Measurements from ENCODE around the gene SEZ6L. TPM values are rescaled to one million over a fixed set of nuclear protein-coding genes. Genes with fewer than 3 reads are reported as not detected.

The SEZ6L gene
- total RNA-seq, 2 experiments from 2014 or later, result 0.05 TPM; not detected in 1

DNA sequence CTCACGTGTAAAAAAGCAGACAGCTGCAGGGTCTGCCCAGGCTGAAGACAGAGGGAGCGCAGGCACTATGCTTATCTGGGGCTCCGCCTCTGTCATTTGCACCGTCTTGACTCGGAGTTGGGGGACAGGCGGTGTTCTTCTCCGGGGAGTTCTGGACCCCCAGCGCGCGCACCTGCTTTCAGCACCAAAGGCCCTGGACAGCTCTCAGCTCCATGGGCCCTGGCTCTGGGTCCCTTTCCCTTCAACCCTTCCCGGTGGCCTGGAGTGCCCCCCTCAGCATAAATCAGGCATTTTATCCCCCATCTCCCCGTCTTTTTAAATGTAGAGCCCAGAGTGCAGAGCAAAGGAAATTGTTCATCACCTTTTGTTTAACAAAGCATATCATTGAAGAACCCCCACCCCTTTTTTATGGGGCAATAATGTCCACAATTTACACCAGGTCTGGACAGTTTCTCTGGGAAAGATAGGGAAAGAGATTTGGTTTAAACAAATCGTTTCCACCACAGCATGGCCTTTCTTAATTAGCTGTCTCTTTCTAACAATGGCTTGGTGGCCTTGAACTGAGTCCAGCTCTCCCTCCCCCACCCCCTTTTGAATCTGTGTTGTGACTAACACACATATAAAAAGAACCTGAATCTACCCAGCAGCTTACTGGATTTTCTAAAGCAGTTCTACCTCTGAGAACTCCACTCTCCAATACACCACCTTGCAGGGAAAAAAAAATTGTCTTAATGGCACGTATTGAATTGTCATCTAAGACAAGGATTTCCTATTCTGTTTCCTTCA lies 1.7 kb downstream of the SEZ6L start:
- no peak overlapping the region for H3K27ac Mint-ChIP-seq
- H3K9me3 Mint-ChIP-seq, result no peaks in the 10 kb centered on the region
- Histone ChIP-seq H3K27me3 (ENCODE audit: control insufficient read depth in 1 of 2, insufficient read depth in 2 of 2, low read length in 2 of 2) (peaks cover 45 to 53% of the 10 kb centered on the region in 2 experiments), H3K4me3 (ENCODE audit: low read length) (no peak overlapping the region), H3K27ac (ENCODE audit: low read depth in 1 of 2, low read length in 2 of 2) (no peak overlapping the region), H3K9me3 (ENCODE audit: control insufficient read depth in 1 of 2, insufficient read depth in 1 of 2, low read length in 2 of 2) (peaks cover 0 to 15% of the 10 kb centered on the region in 2 experiments), H3K36me3 (ENCODE audit: insufficient read depth, low read length) (no peaks in the 10 kb centered on the region), H3K4me1 (ENCODE audit: insufficient read depth, low read length) (peaks cover 4% of the 10 kb centered on the region)
- CTCF ChIA-PET, result no interaction called here
- intact Hi-C loops (cut with DNase I, micrococcal nuclease), result no loop called here
- ATAC-seq (ENCODE audit: poor library complexity) (no peak), DNase-seq (no peak)
- no peaks in the 10 kb centered on the region for H3K36me3 Mint-ChIP-seq (ENCODE audit: low read depth)
- peaks cover 81% of the 10 kb centered on the region for H3K27me3 Mint-ChIP-seq
- no peaks in the 10 kb centered on the region for H3K4me1 Mint-ChIP-seq (ENCODE audit: low read depth)
- POLR2A ChIA-PET, result no interaction called here
- TF ChIP-seq, protein P1, sequence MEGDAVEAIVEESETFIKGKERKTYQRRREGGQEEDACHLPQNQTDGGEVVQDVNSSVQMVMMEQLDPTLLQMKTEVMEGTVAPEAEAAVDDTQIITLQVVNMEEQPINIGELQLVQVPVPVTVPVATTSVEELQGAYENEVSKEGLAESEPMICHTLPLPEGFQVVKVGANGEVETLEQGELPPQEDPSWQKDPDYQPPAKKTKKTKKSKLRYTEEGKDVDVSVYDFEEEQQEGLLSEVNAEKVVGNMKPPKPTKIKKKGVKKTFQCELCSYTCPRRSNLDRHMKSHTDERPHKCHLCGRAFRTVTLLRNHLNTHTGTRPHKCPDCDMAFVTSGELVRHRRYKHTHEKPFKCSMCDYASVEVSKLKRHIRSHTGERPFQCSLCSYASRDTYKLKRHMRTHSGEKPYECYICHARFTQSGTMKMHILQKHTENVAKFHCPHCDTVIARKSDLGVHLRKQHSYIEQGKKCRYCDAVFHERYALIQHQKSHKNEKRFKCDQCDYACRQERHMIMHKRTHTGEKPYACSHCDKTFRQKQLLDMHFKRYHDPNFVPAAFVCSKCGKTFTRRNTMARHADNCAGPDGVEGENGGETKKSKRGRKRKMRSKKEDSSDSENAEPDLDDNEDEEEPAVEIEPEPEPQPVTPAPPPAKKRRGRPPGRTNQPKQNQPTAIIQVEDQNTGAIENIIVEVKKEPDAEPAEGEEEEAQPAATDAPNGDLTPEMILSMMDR (IDR thresholded peaks at IDR 0.05), result no peak
- no peak overlapping the region for H3K4me3 Mint-ChIP-seq

DNA sequence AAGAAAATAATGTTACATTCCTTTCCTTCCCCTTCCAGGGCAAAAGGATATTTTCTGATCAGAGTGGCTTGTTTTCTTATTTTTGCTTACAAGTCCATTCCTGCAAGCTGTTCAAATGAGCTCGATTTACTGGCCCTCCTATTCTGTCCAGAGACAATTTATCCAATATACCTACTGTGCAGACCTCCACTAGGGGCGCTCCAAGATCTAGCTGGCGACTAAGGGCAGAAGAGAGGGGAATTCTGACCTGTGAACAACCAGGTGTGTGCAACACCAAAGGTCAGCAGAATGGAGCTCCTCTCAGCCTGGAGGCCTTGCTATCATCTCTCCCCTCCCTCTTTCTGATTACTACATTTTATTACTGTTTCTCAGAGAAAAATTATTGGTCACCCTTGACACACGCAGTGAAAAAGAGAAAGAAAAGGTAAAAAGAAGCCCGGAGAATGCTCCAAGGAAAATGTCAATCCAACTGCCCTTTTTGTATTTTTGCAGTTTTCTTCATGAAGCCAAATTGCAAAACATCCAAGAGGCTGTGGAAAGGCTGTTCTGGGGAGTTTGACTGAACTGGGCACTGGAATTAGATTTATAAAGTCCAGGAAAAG lies 3.2 kb downstream of the SEZ6L start:
- ATAC-seq (ENCODE audit: poor library complexity) (no peak), DNase-seq (peak in 6 of 14 experiments; percentile 2 to 22 (median 10))
- Mint-ChIP-seq H3K27me3 (peaks cover 80% of the 10 kb centered on the region), H3K27ac (no peak overlapping the region), H3K4me3 (no peak overlapping the region), H3K36me3 (ENCODE audit: low read depth) (no peaks in the 10 kb centered on the region), H3K4me1 (ENCODE audit: low read depth) (no peaks in the 10 kb centered on the region), H3K9me3 (no peaks in the 10 kb centered on the region)
- intact Hi-C loops (cut with DNase I, micrococcal nuclease), result no loop called here
- CTCF ChIA-PET, result no interaction called here
- no peaks in the 10 kb centered on the region for H3K36me3 ChIP-seq (ENCODE audit: insufficient read depth, low read length)
- H3K4me3 ChIP-seq (ENCODE audit: low read length), result no peak overlapping the region
- H3K27ac ChIP-seq (ENCODE audit: low read depth in 1 of 2, low read length in 2 of 2), result no peak overlapping the region
- POLR2A ChIA-PET, result no interaction called here
- H3K9me3 ChIP-seq (ENCODE audit: control insufficient read depth in 1 of 2, insufficient read depth in 1 of 2, low read length in 2 of 2), result peaks cover 0 to 15% of the 10 kb centered on the region in 2 experiments
- TF ChIP-seq, protein P1 (IDR thresholded peaks at IDR 0.05), result peak; percentile 43
- H3K27me3 ChIP-seq (ENCODE audit: control insufficient read depth in 1 of 2, insufficient read depth in 2 of 2, low read length in 2 of 2), result peaks cover 43% of the 10 kb centered on the region in 2 experiments
- H3K4me1 ChIP-seq (ENCODE audit: insufficient read depth, low read length), result peaks cover 4% of the 10 kb centered on the region

DNA sequence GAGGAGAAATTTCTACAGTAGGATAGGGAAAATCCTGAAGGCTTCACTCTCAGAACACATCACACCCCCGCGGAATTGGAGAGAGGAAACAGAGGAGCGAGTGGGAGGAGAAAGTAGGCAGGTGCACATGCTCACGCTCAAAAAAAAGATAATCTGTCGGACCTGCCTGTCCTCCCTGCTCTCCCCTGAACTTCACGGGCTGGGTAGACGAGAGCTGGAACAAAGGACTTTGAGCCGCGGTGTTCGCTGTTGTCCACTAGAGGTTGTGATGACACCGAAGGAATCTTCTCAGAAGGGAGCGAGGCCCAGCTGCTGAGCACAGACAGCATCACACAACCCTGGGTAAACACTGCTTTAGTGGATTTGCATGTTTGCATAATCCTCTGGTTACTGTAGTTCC lies 5.0 kb downstream of the SEZ6L start:
- intact Hi-C loops (cut with DNase I, micrococcal nuclease), result no loop called here
- TF ChIP-seq, protein P1 (IDR thresholded peaks at IDR 0.05), result no peak
- Mint-ChIP-seq H3K4me1 (ENCODE audit: low read depth) (no peaks in the 10 kb centered on the region), H3K36me3 (ENCODE audit: low read depth) (no peaks in the 10 kb centered on the region), H3K27ac (no peak overlapping the region), H3K4me3 (no peak overlapping the region), H3K27me3 (peaks cover 76% of the 10 kb centered on the region), H3K9me3 (no peaks in the 10 kb centered on the region)
- ATAC-seq (ENCODE audit: poor library complexity) (no peak), DNase-seq (no peak)
- CTCF ChIA-PET, result no interaction called here
- Histone ChIP-seq H3K4me3 (ENCODE audit: low read length) (no peak overlapping the region), H3K36me3 (ENCODE audit: insufficient read depth, low read length) (no peaks in the 10 kb centered on the region), H3K4me1 (ENCODE audit: insufficient read depth, low read length) (peaks cover 4% of the 10 kb centered on the region), H3K27ac (ENCODE audit: low read depth in 1 of 2, low read length in 2 of 2) (no peak overlapping the region), H3K27me3 (ENCODE audit: control insufficient read depth in 1 of 2, insufficient read depth in 2 of 2, low read length in 2 of 2) (peaks cover 27 to 32% of the 10 kb centered on the region in 2 experiments), H3K9me3 (ENCODE audit: control insufficient read depth in 1 of 2, insufficient read depth in 1 of 2, low read length in 2 of 2) (peaks cover 0 to 6% of the 10 kb centered on the region in 2 experiments)
- POLR2A ChIA-PET, result no interaction called here

Measured in CD4-positive, alpha-beta T cell (primary cell).